Stimulated activated CD4-positive, alpha-beta T cell treated with anti-CD3 and anti-CD28 coated beads, Interleukin-4, amount 100 ng/mL, for 48 hours (primary cell): ENCODE results near the gene SNTN.
"Not testable (repeated sequence)": the region's sequence is repeated elsewhere in the genome, so short reads cannot be mapped to it uniquely, and the experiment has no call there.

Experiments
- DNase-seq, 2 donors: peaks; one replicate each; pipeline ENCODE4 v3.0.0-alpha.2; 2020; ENCODE audit warnings: low read depth in 2 of 2

Gene SNTN

DNA sequence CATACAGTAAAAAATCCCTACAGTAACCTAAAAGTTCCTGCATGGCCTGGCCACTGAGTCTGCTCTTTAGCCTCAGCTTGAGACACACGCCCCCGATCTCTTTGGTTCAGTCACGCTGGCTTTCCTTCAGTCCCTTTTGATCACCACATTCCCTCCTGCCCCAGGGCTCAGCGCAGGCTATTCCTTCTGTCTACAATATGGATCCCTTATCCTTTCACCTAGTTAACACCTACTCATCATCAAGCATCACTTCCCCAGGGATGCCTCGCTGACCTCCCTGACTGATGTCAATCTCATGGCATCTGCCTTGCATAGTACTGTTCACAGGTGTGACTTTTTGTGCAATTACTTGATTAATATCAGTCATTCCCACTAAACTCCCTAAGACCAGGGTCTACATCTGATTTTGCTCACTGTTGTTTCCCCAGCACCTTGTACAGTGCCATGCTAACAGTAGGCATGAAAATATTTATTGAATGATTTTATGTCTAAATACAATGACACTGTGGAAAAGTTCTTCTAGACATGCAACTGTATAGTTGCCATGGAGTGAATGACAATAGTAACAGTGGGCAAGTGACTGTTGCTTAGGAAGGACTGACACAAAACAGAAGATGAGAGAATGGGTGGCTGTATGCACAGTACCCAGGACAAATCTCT is at the start of gene SNTN:
Gene SNTN (plus strand): TSS at position 610 of the 660 bp plus-strand sequence. CDS start 13 bp downstream, at position 623.
- no peak for DNase-seq

DNA sequence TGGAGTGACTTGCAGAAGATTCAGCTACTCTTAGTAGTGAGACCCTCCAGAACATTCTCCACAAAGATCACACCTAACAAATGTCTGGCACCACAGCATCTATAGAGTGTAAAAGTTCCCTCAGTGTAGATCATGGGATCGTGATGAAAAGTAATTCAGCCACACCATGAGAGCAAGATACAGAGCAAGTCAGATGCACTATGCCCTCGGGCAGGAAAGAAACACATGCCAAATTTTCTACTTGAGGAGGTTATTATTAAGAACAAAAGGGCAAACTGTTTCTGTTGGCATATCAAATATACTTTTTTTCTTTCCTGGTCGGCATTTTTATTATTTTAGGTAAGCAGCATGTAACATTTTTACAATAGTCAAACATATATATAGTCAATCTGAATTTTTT is 44.8 kb upstream of the SNTN start:
- DNase-seq: no peak

DNA sequence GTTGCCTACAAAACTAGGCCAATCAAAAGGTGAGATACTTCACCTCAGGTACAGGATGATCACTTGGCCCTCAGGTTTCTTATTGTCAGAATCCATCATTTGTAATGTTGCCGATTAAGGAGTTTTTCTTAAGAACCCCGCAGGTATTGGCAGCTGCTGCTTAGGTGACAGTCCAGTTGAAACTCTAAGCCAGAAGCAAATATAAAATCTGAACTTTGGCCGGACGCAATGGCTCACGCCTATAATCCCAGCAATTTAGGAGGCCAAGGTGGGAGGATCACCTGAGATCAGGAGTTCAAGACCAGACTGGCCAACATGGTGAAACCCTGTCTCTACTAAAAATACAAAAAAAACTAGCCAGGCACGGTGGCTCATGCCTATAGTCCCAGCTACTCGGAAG is 43.1 kb upstream of the SNTN start:
- DNase-seq: no peak

DNA sequence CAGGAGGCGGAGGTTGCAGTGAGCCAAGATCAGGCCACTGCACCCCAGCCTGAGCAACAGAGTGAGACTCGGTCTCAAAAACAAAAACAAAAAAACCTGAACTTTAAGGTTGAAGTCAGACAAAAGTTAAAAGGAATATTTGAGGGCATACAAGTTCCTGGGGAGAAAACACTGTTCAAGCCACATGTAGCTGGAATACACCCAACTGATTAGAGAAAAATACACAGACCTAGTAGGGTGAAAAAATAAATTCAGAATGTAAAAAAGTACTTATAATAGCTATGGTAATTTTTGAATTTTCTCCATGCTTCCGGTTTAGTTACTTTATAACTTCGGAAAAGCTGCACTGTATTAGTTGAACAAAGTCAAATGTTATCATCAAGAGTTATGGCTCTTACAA is 42.6 kb upstream of the SNTN start:
- no peak for DNase-seq

DNA sequence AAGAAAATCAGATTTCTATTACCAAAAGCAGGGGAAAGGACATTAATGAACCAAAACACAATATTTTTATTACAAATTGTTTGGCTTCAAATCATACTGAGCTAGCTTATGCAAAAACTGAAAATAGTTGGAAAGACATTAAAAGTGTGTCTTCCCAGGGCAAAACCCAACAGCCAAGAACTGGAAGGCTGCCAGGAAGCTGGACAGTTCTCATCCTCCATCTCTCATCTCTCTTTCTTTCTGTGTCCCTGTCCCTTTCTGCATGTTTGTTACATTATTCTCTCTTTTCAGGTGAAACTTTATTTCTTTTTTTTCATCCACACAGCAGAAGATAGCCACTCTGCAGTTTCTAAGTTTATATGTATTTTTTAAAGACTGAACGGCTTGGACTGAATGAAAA is 41.1 kb upstream of the SNTN start:
- no peak for DNase-seq

DNA sequence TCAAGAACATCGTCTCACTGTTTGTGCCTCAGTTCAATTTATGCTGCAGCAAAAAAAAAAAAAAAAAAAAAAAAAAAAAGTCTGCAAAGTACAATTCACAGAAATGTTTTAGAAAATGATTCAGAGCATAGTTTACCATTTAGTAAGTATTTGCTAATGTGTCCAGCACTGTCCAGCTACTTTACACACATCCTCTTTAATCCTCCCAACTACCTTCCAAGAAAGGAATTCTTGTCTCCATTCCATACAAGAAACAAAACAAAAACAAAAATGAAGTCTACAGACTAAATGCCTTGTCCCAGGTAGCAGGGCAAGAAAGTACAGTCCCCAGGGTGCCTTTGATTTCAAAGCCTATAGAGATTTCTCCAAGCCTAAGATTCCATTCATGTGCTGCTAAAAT is 38.9 kb upstream of the SNTN start:
- DNase-seq: no peak

DNA sequence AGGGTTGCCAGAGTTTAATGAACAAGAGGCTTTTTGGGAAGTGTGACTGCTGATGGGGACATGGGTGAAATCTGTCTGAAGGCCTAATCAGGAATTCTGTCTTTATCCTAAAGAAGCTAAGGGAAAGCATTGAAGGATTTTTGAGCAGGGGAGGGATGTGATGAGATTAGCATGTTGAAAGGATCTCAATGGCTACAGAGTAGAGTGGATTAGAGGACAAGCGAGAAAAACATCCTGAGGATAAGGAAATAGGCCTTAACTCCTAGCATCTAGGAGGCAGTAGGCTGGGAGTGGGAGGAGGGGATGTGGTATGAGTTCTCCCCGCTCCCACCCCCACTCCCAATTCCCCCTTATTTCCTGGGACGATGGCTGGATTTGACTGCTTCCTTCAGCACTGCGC is 35.1 kb upstream of the SNTN start:
- DNase-seq: no peak

DNA sequence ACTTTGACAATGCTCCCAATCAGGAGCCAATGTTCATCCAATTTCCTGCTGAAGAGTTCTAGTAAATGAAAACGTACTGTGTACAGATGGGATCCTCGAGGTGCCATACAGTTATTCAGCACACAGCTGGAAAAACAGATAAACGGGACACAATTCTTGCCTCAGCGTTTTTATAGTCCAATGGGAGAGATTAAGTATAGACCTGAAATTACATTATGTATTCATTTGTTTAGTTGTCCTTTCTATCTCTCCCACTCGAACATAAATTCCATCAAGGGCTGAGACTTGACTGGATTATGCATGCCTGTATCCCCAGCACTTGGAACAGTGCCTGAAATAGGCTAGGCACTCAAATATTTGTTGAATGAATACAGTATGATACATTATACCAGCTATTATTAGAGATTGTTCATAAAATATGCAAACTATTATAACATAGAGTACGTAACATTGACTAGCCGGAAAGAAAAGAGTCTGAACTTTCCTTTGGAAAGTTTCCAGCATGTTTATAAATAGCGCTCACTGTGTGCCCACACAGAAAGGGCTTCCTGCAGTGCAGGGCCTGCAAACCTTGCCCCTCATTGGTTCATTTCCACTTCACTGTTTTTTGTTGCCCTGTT is 27.4 kb upstream of the SNTN start:
- no peak for DNase-seq

DNA sequence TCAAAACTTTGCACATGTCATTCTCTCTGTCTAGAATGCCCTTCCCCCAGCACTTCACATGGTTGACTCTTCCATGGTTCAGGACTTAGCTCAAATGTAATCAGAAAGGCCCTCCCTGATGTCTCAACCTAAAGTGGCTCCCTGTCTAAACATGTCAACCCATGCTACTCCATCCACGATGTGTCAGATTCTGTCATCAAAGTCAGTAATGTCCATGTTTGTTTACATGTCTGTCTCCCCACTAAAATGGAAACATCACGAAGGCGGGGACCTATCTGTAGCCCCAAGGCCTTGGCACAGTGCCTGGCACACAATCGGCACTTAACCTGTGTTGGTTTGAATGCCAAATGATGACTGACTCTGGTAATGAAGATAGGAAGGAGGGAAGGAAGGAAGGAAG is 20.8 kb upstream of the SNTN start:
- DNase-seq: no peak

DNA sequence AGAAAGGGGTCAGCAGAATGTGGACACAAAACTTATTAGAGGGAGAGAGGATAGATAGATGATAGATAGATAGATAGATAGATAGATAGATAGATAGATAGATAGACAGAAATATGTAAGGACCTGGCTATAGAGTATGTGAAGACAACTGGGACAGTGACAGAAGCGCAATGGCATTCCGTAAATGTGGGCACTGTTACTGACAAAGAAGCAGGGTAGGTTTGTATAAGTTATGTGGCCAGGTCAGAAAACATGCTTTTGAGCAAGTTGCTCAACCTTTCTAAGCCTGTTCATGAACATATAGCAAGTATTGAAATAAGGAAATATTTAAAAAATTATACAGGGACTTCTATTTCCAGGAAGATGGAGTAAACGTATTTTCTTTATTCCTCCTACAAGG is 17.3 kb upstream of the SNTN start:
- no peak for DNase-seq

DNA sequence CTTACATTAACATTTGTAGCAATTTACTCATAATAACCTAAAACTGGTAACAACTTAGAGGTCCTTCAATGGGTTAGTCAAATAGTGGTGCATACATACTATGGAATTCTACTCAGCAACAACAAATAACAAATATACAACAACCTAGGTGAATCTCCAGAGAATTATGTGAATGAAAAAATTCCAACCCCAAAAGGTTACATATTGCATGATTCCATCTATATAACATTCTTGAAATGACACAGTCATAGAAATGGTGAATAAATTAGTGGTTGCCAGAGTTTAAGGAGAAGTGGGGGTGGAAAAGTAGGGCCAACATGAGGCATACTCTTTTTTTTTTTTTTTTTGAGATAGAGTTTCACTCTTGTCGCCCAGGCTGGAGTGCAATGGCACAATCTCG is 12.7 kb upstream of the SNTN start:
- no peak for DNase-seq

DNA sequence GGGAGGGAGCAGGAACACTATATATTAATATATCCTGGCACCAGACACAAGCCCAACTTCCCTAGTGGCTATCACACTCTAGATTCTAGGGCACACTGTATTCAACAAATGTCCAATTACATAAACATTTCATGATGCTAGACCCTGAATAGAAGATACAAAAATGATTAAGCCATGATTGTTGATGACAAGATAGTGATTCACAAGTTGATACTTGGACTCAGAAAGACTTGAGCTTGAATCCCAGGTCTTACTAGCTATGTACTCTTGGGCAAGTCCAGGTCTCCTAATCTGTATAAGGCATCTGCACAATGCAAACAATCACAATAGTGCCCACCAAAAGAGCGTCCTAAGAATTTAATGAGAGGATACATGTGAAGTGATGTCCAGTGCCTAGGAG is 10.0 kb upstream of the SNTN start:
- DNase-seq: no peak

DNA sequence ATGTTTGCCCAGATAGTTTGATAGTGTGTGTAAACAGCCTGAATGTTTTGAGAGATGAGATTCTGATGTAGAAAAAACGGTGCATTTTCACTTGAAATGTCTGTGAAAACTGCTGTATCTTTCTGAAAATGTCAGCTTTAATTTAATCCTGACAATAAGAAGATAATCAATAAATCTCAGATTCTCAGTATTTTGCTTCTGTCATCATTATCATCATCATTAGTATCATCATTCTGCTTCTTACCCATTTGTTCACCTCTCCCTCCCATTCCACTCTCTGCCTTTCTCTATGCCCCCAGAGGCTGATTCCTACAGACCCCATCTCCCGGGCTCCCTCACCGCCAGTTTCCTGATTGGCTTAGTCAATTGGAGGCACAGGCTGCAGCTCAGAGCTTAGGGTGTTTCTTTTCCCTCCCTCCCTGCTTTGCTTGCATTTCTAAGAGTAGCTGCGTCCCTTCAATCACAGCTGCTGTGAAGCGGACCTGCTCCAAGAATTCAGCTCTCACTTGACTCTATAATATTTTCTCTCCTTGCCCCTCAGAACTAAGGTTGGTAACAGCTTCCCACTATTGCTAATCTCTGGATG is 8.2 kb upstream of the SNTN start:
- DNase-seq: no peak

DNA sequence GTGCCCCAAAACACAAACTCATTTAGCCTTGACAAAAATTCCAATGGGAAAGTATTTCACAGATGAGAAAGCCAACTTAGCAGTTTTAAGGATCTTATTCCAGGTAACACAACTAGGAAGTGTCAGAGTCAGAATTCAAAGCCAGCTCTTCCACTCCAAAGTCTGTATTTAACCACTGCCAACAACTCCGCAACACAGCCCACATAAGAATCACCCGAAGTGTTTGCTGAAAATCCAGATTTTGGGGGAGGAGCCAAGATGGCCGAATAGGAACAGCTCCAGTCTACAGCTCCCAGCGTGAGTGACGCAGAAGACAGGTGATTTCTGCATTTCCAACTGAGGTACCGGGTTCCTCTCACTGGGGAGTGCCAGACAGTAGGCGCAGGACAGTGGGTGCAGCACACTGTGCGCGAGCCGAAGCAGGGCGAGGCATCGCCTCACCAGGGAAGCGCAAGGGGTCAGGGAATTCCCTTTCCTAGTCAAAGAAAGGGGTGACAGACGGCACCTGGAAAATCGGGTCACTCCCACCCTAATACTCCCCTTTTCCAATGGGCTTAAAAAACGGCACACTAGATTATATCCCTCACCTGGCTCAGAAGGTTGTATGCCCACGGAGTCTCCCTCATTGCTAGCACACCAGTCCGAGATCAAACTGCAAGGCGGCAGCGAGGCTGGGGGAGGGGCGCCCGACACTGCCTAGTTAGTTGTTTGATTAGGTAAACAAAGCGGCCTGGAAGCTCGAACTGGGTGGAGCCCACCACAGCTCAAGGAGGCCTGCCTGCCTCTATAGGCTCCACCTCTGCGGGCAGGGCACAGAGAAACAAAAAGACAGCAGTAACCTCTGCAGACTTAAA is 7.3 kb upstream of the SNTN start:
- not testable (repeated sequence) for DNase-seq

DNA sequence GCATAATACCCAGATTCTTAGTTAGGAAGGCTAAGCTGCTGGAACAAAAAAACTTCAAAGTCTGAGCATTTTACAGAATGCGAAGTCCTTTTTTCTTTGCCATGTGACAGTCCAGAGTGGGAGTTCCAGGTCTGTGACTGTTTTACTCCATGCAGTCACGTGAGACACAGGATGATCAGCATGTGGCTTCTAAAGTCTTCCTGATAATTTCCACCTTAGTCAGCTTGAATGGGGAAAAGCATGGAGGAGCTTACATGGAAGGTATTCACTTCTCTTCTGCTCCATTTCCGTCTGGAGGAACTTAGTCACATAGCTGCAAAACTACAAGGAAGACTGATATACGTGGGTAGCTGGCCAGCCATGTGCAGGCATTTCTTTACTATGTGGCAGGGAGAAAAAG is 1.7 kb downstream of the SNTN start:
- no peak for DNase-seq

DNA sequence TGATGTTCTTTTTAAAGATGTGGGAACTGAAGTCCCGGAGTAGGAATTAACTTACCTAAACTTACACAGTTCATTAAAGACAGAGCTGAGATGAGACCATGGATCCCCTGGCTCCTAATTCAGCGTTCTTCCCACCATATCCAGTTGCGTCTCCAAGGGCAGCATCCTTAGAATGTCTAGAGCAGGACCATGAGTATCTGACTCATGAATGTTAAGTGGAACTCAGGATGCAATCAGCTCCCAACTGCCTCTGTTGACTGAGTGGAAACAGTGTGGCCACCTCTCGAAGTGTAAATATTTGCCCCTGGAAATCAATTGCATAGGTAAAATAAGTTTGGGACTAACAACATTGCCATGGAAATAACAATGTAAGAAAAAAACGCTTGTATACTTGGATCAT is 2.5 kb downstream of the SNTN start:
- DNase-seq: no peak

DNA sequence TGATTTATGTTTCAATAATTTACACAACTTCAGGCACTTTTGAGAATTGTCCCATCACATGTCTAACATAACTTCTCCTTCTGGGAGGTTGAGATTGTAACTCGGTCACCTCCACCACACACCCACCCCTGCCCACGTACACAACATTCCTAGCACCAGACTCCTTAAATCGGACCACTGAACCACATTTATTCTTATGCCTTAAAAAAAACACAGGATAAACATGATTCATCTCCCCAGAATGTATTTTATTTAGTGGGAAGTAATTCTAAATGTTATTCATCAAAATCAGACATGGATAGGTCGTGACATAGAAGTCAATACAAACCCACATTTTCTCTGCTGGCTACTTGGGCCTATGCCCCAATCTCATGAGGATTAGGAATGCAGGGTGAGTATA is 3.0 kb downstream of the SNTN start:
- DNase-seq: no peak

DNA sequence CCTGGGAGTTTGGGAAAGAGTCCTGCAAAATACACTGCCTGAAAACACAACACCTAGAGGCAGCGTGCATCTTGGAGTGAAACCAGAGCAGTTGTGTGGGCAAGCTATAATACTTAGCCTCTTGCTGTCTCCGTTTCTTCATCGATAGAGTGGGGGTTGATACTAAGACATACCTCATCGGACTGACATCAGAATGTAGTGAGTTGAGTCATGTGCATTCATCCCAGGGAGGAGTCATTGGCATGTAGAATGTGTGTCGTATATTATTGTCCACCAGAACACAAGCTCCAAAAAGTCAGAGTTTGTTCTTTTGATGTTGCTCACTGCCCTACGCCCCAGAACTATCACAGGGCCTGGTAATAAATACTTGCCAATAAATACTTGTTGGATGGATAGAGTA is 4.3 kb downstream of the SNTN start:
- DNase-seq: no peak

DNA sequence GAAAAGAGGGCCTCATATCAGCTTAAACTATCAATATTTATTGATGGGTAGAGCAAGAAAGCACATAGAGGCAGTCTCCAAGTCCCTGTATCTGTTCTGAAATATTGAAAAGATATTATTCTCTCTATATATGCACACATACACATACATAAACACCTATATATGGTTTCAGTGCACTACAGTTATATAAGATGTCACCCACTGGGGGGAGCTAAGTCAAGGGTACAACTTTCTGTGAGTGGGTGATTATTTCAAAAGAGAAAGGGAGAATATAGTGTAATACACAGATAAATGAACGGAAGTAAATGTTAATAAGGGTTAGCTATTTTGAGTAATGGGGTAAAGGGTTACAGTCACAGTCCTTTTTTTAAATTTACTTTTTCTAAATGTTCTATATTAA is 8.8 kb downstream of the SNTN start:
- DNase-seq: no peak

DNA sequence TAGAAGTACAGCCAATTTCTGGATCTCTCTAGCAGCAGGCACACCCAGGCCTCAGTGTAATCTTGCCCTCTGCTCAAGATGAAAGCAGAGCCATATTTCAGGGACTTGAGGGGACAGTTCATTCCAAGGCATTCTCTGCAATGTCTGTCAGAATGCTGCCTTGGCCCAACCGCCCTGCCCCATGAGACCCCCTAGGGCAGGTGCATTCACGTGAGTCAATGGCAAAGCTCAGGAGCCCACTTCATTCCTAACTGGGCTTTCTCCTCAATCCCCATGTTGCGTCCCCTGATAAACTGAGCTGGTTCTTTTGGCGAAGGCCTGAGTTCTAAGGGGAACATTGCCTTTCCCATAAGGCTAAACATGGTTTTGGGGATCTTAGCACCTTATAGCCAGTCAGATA is 9.5 kb downstream of the SNTN start:
- no peak for DNase-seq

DNA sequence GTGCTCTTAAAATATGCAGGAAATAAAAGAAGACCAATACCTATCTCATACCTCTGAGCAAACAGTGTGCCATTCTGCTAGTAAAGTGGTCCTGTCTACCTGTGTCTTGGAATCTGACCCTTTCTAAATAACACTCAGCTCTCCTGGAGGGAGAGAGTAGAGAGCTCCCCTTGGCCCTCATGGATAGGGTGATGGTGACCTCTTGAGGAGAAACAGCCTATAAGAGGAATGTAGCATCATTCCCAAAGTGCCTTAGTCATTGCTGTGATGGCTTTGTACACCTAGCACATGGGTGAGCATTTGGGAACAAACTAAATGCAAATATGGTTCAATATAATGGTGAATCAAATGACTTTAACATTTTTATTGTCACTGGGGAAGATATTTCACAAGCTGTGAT is 10.0 kb downstream of the SNTN start:
- DNase-seq: no peak

DNA sequence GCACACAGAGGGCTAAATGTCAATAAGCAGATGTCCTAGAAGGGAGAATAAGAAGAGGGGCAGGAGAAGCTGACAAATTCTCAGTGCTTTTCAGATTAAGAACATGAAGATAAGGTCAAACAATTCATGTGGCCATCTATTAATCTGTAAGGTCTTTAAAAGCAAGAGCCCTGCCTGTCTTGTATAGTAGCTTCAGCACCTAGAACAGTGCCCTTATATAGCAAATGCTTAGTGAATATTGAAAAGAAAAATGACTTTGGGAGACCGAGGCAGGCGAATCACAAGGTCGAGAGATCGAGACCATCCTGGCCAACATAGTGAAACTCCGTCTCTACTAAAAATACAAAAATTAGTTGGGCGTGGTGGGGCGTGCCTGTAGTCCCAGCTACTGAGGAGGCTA is 18.1 kb downstream of the SNTN start:
- no peak for DNase-seq

DNA sequence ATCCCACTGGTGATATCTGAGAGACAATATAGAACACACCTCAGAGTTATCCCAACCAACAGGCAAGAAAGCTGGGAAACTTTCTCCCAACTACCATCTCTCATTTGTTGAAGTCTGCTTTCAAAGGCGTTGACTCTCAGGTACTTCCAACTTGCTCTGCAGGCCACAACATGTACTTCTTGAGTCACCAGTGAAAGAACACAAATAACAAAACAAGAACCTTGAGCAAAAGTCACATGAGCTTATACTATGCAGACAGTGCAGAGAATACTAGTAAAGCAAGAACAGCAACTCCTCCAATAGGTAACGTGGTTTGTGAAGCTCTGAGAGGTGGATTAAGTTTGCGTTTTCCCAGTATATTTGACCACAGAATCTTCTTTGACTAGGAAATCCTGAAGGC is 20.6 kb downstream of the SNTN start:
- DNase-seq: no peak
